Measurements from ENCODE around the gene CDYL2.

DNA sequence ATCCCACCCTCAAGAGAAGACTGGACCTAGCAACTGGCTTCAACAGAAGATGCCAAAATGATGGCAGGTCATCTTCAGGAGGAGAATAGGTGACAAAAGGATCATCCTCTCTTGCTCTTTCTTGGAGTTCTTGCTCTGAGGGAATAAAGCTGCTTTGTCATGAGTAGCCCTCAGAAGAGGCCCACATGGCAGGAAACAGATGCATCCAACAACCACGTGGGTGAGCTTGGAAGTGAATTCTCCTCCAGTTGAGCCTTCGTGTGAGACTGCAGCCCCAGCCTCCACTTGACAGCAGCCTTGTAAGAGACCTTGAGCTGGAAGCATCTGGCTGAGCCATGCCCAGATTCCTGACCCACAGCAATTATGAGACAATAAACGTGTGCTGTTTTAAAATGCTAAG, 176.1 kb downstream of the CDYL2 start:
- TF ChIP-seq, protein P1, sequence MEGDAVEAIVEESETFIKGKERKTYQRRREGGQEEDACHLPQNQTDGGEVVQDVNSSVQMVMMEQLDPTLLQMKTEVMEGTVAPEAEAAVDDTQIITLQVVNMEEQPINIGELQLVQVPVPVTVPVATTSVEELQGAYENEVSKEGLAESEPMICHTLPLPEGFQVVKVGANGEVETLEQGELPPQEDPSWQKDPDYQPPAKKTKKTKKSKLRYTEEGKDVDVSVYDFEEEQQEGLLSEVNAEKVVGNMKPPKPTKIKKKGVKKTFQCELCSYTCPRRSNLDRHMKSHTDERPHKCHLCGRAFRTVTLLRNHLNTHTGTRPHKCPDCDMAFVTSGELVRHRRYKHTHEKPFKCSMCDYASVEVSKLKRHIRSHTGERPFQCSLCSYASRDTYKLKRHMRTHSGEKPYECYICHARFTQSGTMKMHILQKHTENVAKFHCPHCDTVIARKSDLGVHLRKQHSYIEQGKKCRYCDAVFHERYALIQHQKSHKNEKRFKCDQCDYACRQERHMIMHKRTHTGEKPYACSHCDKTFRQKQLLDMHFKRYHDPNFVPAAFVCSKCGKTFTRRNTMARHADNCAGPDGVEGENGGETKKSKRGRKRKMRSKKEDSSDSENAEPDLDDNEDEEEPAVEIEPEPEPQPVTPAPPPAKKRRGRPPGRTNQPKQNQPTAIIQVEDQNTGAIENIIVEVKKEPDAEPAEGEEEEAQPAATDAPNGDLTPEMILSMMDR (conservative IDR thresholded peaks at IDR 0.05) = no peak
- no peak for TF ChIP-seq ZFX (IDR thresholded peaks at IDR 0.05)

Data from C4-2B (cell line).